Daoy (cell line): Measurements from ENCODE around the gene PPP1R37. TPM values are rescaled to one million over a fixed set of nuclear protein-coding genes. Genes with fewer than 3 reads are reported as not detected.
A peak's percentile ranks its signal among the peaks of the same experiment; 100 is the strongest.

Source experiments
- DNase-seq: peaks from one replicate; pipeline ENCODE4 v3.0.0-alpha.2; 2015; ENCODE audit warnings: low read depth
- total RNA-seq: library from RNA; depleted of rRNA; stranded (reverse); fragments of >200 nt; shearing (Covaris generic); gene quantifications from 2 replicates; pipeline ENCODE4 v1.2.3, GENCODE V29; 2014; rRNA removed

Gene PPP1R37
- 18.1 and 30.6 TPM in 2 replicates for total RNA-seq

- peak; percentile 98 for DNase-seq
These were observed at the start of gene PPP1R37 for GRCh38 chr19:45092747-45093678. PPP1R37 (plus strand) TSS chr19:45093179; CDS start chr19:45093326, 147 bp downstream.

- DNase-seq = no peak
These were observed 47.2 kb upstream of the PPP1R37 start for GRCh38 chr19:45045671-45046353.

- DNase-seq = no peak
These were observed 46.6 kb upstream of the PPP1R37 start for GRCh38 chr19:45046355-45046754.

GRCh38 chr19:45047188-45047797, 45.7 kb upstream of the PPP1R37 start:
- no peak for DNase-seq

GRCh38 chr19:45049073-45049736, 43.8 kb upstream of the PPP1R37 start:
- DNase-seq = no peak

- DNase-seq = no peak
These were observed 42.9 kb upstream of the PPP1R37 start for GRCh38 chr19:45050036-45050435.

GRCh38 chr19:45051929-45052579, 40.9 kb upstream of the PPP1R37 start:
- DNase-seq = no peak

- DNase-seq = no peak
These were observed 36.1 kb upstream of the PPP1R37 start for GRCh38 chr19:45056831-45057230.

- DNase-seq = no peak
These were observed 35.5 kb upstream of the PPP1R37 start for GRCh38 chr19:45057444-45057843.

GRCh38 chr19:45058622-45059159, 34.3 kb upstream of the PPP1R37 start:
- DNase-seq = no peak

GRCh38 chr19:45059258-45059965, 33.6 kb upstream of the PPP1R37 start:
- DNase-seq = peak; percentile 82

- no peak for DNase-seq
These were observed 31.0 kb upstream of the PPP1R37 start for GRCh38 chr19:45061965-45062364.

- no peak for DNase-seq
These were observed 28.9 kb upstream of the PPP1R37 start for GRCh38 chr19:45063851-45064801.

- DNase-seq = no peak
These were observed 25.9 kb upstream of the PPP1R37 start for GRCh38 chr19:45066921-45067661.

- no peak for DNase-seq
These were observed 24.9 kb upstream of the PPP1R37 start for GRCh38 chr19:45068041-45068440.

- DNase-seq = peak; percentile 49
These were observed 23.9 kb upstream of the PPP1R37 start for GRCh38 chr19:45069056-45069455.

- no peak for DNase-seq
These were observed 22.8 kb upstream of the PPP1R37 start for GRCh38 chr19:45070214-45070613.

GRCh38 chr19:45070861-45071544, 22.0 kb upstream of the PPP1R37 start:
- no peak for DNase-seq
